ENCODE measurements around the gene TAF11.
"Not testable (repeated sequence)": the region's sequence is repeated elsewhere in the genome, so short reads cannot be mapped to it uniquely, and the experiment has no call there.

TAF11 gene

DNA sequence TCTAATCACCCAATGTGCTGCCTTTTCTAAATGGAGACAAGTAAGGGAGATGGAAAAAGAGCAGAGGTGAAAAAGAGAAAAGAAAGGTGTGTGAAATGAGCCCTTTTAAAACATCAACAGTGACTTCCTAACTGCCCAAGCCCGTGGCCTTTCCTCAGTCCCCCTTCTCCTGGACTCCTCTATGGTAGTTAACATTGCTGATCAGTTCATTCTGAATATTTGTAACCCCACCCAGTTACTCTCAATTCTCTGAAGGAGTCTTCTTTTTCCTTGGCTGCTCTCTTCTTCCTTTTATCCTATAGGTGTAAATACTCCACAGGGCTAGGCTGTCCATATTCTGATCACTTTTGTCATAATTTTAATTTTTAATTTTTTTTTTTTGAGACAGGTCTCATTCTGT is 27.1 kb downstream of the TAF11 start:
- TF ChIP-seq, protein P1, sequence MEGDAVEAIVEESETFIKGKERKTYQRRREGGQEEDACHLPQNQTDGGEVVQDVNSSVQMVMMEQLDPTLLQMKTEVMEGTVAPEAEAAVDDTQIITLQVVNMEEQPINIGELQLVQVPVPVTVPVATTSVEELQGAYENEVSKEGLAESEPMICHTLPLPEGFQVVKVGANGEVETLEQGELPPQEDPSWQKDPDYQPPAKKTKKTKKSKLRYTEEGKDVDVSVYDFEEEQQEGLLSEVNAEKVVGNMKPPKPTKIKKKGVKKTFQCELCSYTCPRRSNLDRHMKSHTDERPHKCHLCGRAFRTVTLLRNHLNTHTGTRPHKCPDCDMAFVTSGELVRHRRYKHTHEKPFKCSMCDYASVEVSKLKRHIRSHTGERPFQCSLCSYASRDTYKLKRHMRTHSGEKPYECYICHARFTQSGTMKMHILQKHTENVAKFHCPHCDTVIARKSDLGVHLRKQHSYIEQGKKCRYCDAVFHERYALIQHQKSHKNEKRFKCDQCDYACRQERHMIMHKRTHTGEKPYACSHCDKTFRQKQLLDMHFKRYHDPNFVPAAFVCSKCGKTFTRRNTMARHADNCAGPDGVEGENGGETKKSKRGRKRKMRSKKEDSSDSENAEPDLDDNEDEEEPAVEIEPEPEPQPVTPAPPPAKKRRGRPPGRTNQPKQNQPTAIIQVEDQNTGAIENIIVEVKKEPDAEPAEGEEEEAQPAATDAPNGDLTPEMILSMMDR (IDR thresholded peaks at IDR 0.05; ENCODE audit: extremely low read depth, missing control alignments), result no peak
- DNase-seq (ENCODE audit: low spot score), result no peak

GRCh38 chr6:34859951-34860350 is 27.9 kb downstream of the TAF11 start:
- TF ChIP-seq, protein P1 (IDR thresholded peaks at IDR 0.05; ENCODE audit: extremely low read depth, missing control alignments), result no peak
- DNase-seq (ENCODE audit: low spot score), result no peak

- TF ChIP-seq, protein P1 (IDR thresholded peaks at IDR 0.05; ENCODE audit: extremely low read depth, missing control alignments), result no peak
- DNase-seq (ENCODE audit: low spot score), result no peak
These were observed 29.2 kb downstream of the TAF11 start for GRCh38 chr6:34858681-34859080.

DNA sequence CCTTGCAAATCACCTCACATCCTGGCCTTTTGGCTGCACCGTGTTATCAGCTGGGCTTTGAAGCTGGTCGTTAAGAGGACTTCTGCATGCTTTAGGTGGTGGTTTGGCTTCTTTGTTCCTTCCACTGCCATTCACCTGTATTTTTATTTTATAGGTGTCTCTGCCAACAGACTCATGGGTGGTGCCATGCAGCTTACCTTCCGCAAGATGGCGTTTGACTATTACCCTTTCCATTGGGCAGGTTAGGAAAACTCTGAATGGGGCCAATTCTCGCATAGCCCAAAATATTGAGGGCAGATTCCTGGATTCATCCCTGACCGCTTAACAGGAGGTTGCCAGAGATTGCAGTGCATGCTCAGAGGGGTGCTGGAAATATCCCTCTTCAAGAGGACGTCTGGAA is 32.4 kb downstream of the TAF11 start:
- TF ChIP-seq, protein P1 (IDR thresholded peaks at IDR 0.05; ENCODE audit: extremely low read depth, missing control alignments), result no peak
- DNase-seq (ENCODE audit: low spot score), result no peak

GRCh38 chr6:34852406-34853085 is 35.3 kb downstream of the TAF11 start:
- DNase-seq (ENCODE audit: low spot score), result no peak
- TF ChIP-seq, protein P1 (IDR thresholded peaks at IDR 0.05; ENCODE audit: extremely low read depth, missing control alignments), result no peak

DNA sequence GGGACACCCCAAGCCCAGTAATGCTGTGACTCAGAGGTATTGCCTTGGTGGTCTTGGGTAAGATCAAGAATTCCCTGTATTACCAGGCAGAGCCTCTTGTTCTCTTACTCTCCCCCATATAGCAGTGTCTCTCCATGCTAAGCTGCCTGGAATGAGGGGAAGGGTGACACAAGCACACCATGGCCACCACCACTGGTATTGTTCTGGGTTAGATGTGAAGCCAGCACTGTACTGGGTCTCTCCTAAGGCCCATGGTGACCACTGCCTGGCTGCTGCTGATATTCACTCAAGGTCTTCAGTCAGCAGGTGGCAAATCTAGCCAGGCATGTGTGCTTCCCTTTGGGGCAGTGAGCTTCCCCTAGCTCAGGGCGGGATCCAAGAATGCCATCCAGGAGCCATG is 36.5 kb downstream of the TAF11 start:
- no peak for DNase-seq (ENCODE audit: low spot score)
- TF ChIP-seq, protein P1 (IDR thresholded peaks at IDR 0.05; ENCODE audit: extremely low read depth, missing control alignments), result no peak

DNA sequence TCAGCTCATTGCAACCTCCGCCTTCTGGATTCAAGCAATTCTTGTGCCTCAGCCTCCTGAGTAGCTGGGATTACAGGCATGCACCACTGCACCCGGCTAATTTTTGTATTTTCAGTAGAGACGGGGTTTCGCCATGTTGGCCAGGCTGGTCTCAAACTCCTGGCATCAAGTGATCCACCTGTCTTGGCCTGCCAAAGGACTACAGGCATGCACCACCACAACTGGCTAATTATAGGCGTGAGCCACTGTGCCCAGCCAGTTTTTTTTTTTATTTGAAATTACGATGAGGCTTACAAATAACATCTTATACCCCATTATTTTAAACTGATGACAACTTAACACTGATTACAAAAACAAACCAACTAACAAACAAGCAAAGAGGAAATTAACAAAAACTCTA is 38.8 kb downstream of the TAF11 start:
- not testable (repeated sequence) for DNase-seq (ENCODE audit: low spot score)

DNA sequence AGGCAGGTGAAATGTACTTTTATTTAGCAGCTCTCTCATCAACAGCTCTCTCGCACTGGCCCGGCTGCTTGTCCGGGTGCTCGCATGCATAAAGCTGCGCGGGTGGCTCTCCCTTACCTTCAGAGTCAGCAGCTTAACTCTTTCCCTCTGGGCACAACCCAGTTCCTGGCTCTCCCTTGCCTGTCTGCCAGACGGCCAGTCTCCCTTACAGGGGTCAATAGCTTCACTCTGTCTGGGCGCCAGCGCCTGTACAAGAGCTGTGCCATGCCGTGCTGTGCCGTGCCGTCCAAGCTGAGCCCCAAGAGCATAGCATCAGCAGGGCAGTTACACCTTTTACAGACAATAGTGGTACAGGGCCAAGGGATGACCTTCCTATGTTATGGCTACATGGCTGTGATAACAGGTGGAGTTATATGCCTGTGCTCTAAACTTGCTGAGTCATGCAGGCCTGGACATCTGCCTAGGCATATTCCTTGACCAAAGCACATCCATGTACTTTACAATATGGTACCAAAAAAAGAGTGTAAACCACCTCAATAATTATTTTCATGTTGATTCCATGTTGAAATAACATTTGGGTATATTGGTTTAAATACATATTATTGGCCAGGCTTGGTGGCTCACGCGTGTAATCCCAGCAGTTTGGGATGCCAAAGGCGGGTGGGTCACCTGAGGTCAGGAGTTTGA is 48.0 kb downstream of the TAF11 start:
- TF ChIP-seq, protein P1 (IDR thresholded peaks at IDR 0.05; ENCODE audit: extremely low read depth, missing control alignments), result no peak
- DNase-seq (ENCODE audit: low spot score), result no peak
